H9 (cell line): Measurements from ENCODE around the gene ARAP1. TPM values are rescaled to one million over a fixed set of nuclear protein-coding genes. Genes with fewer than 3 reads are reported as not detected.

Experiments used
- DNase-seq: peaks from one replicate; pipeline ENCODE4 v3.0.0-alpha.2; 2017
- H2AFZ ChIP-seq: one replicate; pipeline ENCODE4 v1.6.1; 2013; ENCODE audit warnings: mild to moderate bottlenecking, low read length, control low read depth, moderate library complexity
- H2AK5ac ChIP-seq: 2 replicates; pipeline ENCODE4 v1.6.1; 2013; ENCODE audit warnings: low read length, control low read depth, mixed read lengths; ENCODE audit not compliant: insufficient read length
- H2BK120ac ChIP-seq: one replicate; pipeline ENCODE4 v1.6.1; 2013; ENCODE audit warnings: low read depth, mild to moderate bottlenecking, low read length, control low read depth, inconsistent platforms; ENCODE audit not compliant: poor library complexity, severe bottlenecking
- H2BK12ac ChIP-seq: 2 replicates; pipeline ENCODE4 v1.6.1; 2013; ENCODE audit warnings: low read length, control low read depth, mixed read lengths, low read depth; ENCODE audit not compliant: insufficient read length
- H2BK15ac ChIP-seq: 2 replicates; pipeline ENCODE4 v1.6.1; 2013; ENCODE audit warnings: low read depth, low read length, control low read depth
- H2BK20ac ChIP-seq: one replicate; pipeline ENCODE4 v1.6.1; 2013; ENCODE audit warnings: low read depth, mild to moderate bottlenecking, low read length, control low read depth, inconsistent platforms; ENCODE audit not compliant: poor library complexity, severe bottlenecking
- H2BK5ac ChIP-seq: 2 replicates; pipeline ENCODE4 v1.6.1; 2013; ENCODE audit warnings: low read length, control low read depth, mixed read lengths; ENCODE audit not compliant: insufficient read length
- H3K14ac ChIP-seq: 2 replicates; pipeline ENCODE4 v1.6.1; 2013; ENCODE audit warnings: low read length, control low read depth; ENCODE audit not compliant: insufficient read depth
- H3K18ac ChIP-seq: 2 replicates; pipeline ENCODE4 v1.6.1; 2013; ENCODE audit warnings: low read depth, mild to moderate bottlenecking, mixed read lengths, low read length, control low read depth; ENCODE audit not compliant: insufficient read length
- H3K23ac ChIP-seq: 2 replicates; pipeline ENCODE4 v1.6.1; 2013; ENCODE audit warnings: low read length, control low read depth, mixed read lengths, low read depth; ENCODE audit not compliant: insufficient read length
- H3K23me2 ChIP-seq: 2 replicates; pipeline ENCODE4 v1.6.1; 2013; ENCODE audit warnings: low read depth, mild to moderate bottlenecking, mixed read lengths, low read length, control low read depth; ENCODE audit not compliant: insufficient read length, poor library complexity, severe bottlenecking
- H3K27ac ChIP-seq: 2 replicates; pipeline ENCODE4 v1.5.1; 2013; ENCODE audit warnings: low read length, control low read depth, mixed read lengths, low read depth; ENCODE audit not compliant: insufficient read length
- H3K27me3 ChIP-seq: 2 replicates; pipeline ENCODE4 v1.6.1; 2013; ENCODE audit warnings: low read length, control low read depth, inconsistent platforms; ENCODE audit not compliant: insufficient read depth
- H3K4ac ChIP-seq: 2 replicates; pipeline ENCODE4 v1.6.1; 2013; ENCODE audit warnings: low read depth, mild to moderate bottlenecking, control low read depth, inconsistent platforms, low read length, moderate library complexity
- H3K4me1 ChIP-seq: 2 replicates; pipeline ENCODE4 v1.6.1; 2013; ENCODE audit warnings: low read length, control low read depth, inconsistent platforms; ENCODE audit not compliant: insufficient read depth
- H3K4me2 ChIP-seq: 2 replicates; pipeline ENCODE4 v1.6.1; 2013; ENCODE audit warnings: low read length, control low read depth, mixed read lengths; ENCODE audit not compliant: insufficient read length, insufficient read depth
- H3K56ac ChIP-seq: 2 replicates; pipeline ENCODE4 v1.6.1; 2013; ENCODE audit warnings: low read depth, mild to moderate bottlenecking, mixed read lengths, low read length, control low read depth; ENCODE audit not compliant: insufficient read length
- H3K79me1 ChIP-seq: 2 replicates; pipeline ENCODE4 v1.6.1; 2013; ENCODE audit warnings: low read depth, mild to moderate bottlenecking, moderate library complexity, low read length, control low read depth, inconsistent platforms; ENCODE audit not compliant: insufficient read depth, poor library complexity, severe bottlenecking
- H3K79me2 ChIP-seq: 2 replicates; pipeline ENCODE4 v1.6.1; 2013; ENCODE audit warnings: low read length, control low read depth, inconsistent platforms; ENCODE audit not compliant: insufficient read depth
- H3K9ac ChIP-seq: 2 replicates; pipeline ENCODE4 v1.6.1; 2013; ENCODE audit warnings: low read length, control low read depth, mixed read lengths; ENCODE audit not compliant: insufficient read length; ENCODE audit errors: extremely low read depth
- H3K9me3 ChIP-seq: one replicate; pipeline ENCODE4 v1.6.1; 2013; ENCODE audit warnings: low read depth, low read length, inconsistent platforms; ENCODE audit not compliant: control insufficient read depth
- H3T11ph ChIP-seq: one replicate; pipeline ENCODE4 v1.6.1; 2013; ENCODE audit warnings: mild to moderate bottlenecking, low read length, control low read depth, inconsistent platforms
- H4K20me1 ChIP-seq: one replicate; pipeline ENCODE4 v1.6.1; 2013; ENCODE audit not compliant: control insufficient read depth, insufficient read length, insufficient read depth
- H4K5ac ChIP-seq: 2 replicates; pipeline ENCODE4 v1.6.1; 2013; ENCODE audit warnings: low read depth, mild to moderate bottlenecking, mixed read lengths, low read length, control low read depth; ENCODE audit not compliant: insufficient read length
- H4K8ac ChIP-seq: replicated peaks from 2 replicates; pipeline ENCODE4 v1.6.1; 2013; ENCODE audit warnings: low read length, control low read depth, mixed read lengths, low read depth; ENCODE audit not compliant: insufficient read length
- H4K91ac ChIP-seq: 2 replicates; pipeline ENCODE4 v1.6.1; 2013; ENCODE audit warnings: low read depth, mild to moderate bottlenecking, moderate library complexity, mixed read lengths, low read length, control low read depth; ENCODE audit not compliant: insufficient read length
- H3K27ac Mint-ChIP-seq, 3 experiments: 2 replicates in 2 of 3; 3 replicates in 1 of 3; pipeline ENCODE4 v1.8.0; 2020 to 2021; ENCODE audit warnings: mixed read lengths in 3 of 3, mild to moderate bottlenecking in 1 of 3, moderate library complexity in 1 of 3
- H3K27me3 Mint-ChIP-seq: 2 replicates; pipeline ENCODE4 v1.8.0; 2021; ENCODE audit warnings: low read depth, mild to moderate bottlenecking, moderate library complexity, mixed read lengths
- H3K36me3 Mint-ChIP-seq, 3 experiments: 2 replicates in 2 of 3; 3 replicates in 1 of 3; pipeline ENCODE4 v1.8.0; 2020 to 2021; ENCODE audit warnings: low read depth in 3 of 3, mixed read lengths in 3 of 3; ENCODE audit not compliant: insufficient read depth in 1 of 3
- H3K4me1 Mint-ChIP-seq, 2 experiments: 2 replicates each; pipeline ENCODE4 v1.8.0; 2020; ENCODE audit warnings: mixed read lengths in 2 of 2
- H3K4me3 Mint-ChIP-seq, 2 experiments: 2 replicates in 1 of 2; 3 replicates in 1 of 2; pipeline ENCODE4 v1.8.0; 2020 to 2021; ENCODE audit warnings: mild to moderate bottlenecking in 2 of 2, mixed read lengths in 2 of 2, moderate library complexity in 1 of 2
- H3K9me3 Mint-ChIP-seq, 2 experiments: 2 replicates in 1 of 2; 3 replicates in 1 of 2; pipeline ENCODE4 v1.8.0; 2020; ENCODE audit warnings: mild to moderate bottlenecking in 2 of 2, mixed read lengths in 2 of 2, moderate library complexity in 1 of 2
- CTCF ChIP-seq: fragments of 200-600 bp; sonication (generic); conservative IDR thresholded peaks from 3 replicates; pipeline ENCODE4 v1.8.0; 2021; ENCODE audit warnings: antibody characterized with exemption, mild to moderate bottlenecking
- WGBS: extraction: QIAGEN DNeasy Blood & Tissue Kit; methylation state at CpG from one replicate; pipeline ENCODE4 v1.1.7; 2013; ENCODE audit warnings: missing lambda C conversion rate, low lambda C conversion rate, mixed read lengths; ENCODE audit not compliant: insufficient read length; ENCODE audit errors: extremely low coverage; 5-methylcytosine and 5-hydroxymethylcytosine counted together
- total RNA-seq: library from RNA; stranded (reverse); gene quantifications from 2 replicates; pipeline ENCODE4 v1.2.1, GENCODE V29; 2021

The ARAP1 gene
- total RNA-seq, 1 experiment from 2014 or later = 59.4 TPM

GRCh38 chr11:72771507-72771906 is 19.3 kb upstream of the ARAP1 start:
- Histone ChIP-seq H3K27me3 (no peaks in the 10 kb centered on the region), H4K20me1 (no peaks in the 10 kb centered on the region), H2BK5ac (no peak overlapping the region), H3K79me1 (no peaks in the 10 kb centered on the region), H3K14ac (no peak overlapping the region), H3K56ac (no peak overlapping the region), H3K9me3 (no peaks in the 10 kb centered on the region), H2BK12ac (no peak overlapping the region), H3K18ac (no peak overlapping the region), H4K8ac (no peak overlapping the region), H3T11ph (no peak overlapping the region), H3K4me2 (no peak overlapping the region), H4K5ac (no peak overlapping the region), H3K4me1 (no peaks in the 10 kb centered on the region), H3K4ac (no peak overlapping the region), H2BK120ac (no peak overlapping the region), H3K23me2 (no peaks in the 10 kb centered on the region), H2AK5ac (no peak overlapping the region), H2BK15ac (no peak overlapping the region), H4K91ac (no peak overlapping the region), H3K27ac (no peak overlapping the region), H2AFZ (no peak overlapping the region), H2BK20ac (no peak overlapping the region), H3K79me2 (no peaks in the 10 kb centered on the region), H3K9ac (no peak overlapping the region), H3K23ac (no peak overlapping the region)
- DNase-seq = no peak
- Mint-ChIP-seq H3K27me3 (no peaks in the 10 kb centered on the region; the same call in 1 of the 2 replicates), H3K27ac (no peak overlapping the region; a peak in 1 of 7 replicates), H3K9me3 (no peaks in the 10 kb centered on the region), H3K4me1 (peaks cover 22 to 32% of the 10 kb centered on the region in 2 experiments), H3K36me3 (no peaks in the 10 kb centered on the region; a peak in 1 of 7 replicates), H3K4me3 (no peak overlapping the region)
- TF ChIP-seq CTCF = no peak
- WGBS = no CpG with 5 or more reads among the region's 4 CpGs
